NCI-H128 (cell line): ENCODE measurements around the gene TMEM37.

Experiments used
- DNase-seq: peaks from one replicate; lab custom pipeline; 2025; ENCODE audit not compliant: unreplicated experiment; lab: John Stamatoyannopoulos, UW

The TMEM37 gene

DNA sequence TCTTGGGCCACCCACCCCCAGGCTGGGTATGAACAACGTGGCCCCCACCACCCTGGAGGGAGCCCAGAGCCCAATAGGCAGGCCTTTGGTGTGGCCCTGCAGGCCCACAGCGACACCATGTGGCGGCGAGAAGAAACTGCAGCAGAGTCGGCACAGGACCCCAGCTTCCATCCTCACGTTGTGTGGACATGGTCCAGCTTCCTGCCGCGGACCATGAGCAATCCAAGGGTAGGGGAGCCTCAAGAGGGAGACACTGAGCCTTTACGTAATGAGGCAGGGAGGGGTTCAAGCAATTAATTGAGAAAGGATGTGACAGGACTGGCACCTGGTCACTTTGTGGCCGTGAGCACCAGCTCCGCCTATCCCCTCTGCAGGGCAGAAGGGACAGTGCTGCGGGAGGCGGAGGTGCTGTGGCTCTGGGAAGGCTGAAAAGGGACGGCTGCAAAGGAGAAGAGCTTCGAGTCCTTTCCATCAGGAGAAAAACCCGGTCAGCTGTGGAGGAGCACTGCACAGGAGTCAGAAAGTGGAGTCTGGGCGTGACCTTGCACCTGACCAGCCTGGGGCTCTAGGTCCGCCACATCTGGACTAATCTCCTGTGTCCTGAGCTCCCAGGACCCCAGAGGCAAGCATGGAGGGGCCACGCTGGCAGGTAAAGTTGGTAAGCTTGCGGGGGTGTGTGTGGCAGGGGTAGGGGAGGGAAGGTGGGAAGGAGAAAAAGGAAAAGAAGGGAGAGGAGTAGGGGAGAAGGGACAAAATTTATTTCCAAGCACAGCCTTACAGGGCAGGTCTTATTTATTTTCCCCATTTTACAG, 44.9 kb downstream of the TMEM37 start:
- no peak for DNase-seq

DNA sequence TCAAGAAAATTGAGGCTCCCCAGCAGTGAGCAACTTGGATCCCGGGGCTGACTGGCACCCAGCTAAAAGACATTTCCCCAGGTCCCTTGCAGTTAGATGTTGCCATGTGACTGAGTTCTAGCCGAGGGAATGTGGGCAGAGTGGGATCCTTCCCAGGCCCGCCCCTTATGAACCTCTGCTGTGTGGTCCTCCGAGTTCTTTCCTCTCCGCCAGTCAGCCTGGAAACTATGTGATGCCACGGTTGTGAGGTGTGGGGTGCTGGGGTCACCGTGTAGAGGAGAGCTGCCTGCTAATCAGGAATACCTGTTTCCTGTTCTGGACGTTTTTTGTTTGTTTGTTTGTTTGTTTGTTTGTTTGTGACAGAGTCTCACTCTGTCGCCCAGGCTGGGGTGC, 45.5 kb downstream of the TMEM37 start:
- DNase-seq, result no peak

DNA sequence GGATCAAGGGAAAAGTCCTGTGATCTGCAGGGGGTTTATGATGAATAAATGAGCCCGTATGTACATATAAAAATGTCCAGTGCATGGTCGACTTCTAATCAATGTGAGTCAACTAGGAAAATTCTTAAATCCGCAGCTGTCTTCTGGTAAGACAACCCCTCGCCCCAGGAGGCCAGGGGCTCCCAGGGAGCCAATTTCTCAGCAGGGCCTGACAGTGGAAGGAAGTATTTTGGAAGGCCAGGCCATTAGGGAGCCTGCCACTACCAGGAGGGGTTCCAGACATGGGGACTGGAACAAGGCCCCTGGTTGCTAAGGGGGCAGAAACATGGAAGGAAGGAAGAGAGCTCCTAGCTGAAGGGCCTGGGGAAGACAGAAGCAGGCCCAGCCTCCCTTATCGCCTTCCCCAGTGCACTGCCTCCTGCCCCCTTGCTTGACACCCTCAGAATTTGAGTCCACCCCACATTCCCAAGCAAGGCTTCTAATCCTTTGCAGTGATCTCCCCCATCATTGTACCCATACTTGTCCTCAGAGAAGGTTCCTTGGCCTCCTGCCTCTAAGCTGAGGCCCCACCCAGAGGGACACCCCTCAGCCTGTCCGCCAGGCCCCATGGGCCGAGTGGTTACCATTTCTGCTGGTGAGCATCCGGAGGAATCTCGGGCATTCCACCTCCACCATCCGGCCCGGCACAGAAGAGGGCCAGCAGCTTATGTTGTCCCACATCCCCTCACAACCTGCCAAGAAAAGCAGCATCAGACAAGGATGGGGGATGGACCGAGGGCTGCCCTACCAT, 46.7 kb downstream of the TMEM37 start:
- DNase-seq, result no peak

DNA sequence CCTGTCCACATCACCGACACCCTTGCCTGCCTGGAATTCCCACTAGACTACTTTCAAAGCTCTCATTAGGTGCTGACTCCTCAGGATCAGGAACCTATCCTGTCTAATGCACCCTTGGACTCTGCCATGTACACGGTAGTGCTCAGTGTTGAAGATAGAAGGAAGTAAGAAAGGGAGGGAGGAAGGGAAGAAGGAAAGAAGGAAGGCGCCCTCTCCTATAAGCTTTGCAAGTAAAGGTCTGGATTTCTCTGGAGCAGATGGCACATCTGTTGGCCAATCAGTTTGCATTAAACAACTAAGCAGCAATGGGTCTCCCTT, 47.3 kb downstream of the TMEM37 start:
- DNase-seq, result no peak

DNA sequence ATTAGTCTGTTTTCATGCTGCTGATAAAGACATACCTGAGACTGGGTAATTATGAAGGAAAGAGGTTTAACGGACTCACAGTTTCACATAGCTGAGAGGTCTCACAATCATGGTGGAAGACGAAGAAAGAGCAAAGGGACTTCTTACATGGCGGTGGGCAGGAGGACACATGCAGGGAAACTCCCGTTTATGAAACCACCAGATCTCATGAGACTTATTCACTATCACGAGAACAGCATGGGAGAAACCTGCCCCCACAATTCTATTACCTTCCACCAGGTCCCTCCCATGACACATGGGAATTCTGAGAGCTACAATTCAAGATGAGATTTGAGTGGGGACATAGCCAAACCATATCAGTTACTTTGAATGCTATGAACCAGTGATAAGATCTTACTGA, 48.5 kb downstream of the TMEM37 start:
- DNase-seq, result no peak

DNA sequence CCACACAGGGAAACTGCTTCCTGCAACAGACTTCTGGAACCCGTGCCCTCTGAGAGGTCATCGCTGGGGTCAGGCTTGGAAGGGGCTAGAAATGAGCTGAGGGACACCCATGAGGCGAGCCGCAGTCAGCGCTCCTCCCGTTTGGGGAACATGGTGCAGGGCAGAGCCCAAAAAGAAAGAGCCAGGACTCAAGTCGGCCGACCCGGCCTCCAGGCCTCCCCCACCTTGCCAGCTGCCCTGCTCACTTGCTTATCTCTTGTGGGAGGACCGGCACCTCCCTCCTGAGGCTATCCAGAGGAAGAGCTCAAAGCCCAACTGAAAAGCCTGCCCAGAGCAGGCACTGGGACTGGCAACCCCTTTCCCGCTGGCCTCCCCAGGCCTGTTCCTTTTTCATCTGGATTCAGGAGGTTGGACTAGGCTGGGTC, 49.1 kb downstream of the TMEM37 start:
- no peak for DNase-seq

DNA sequence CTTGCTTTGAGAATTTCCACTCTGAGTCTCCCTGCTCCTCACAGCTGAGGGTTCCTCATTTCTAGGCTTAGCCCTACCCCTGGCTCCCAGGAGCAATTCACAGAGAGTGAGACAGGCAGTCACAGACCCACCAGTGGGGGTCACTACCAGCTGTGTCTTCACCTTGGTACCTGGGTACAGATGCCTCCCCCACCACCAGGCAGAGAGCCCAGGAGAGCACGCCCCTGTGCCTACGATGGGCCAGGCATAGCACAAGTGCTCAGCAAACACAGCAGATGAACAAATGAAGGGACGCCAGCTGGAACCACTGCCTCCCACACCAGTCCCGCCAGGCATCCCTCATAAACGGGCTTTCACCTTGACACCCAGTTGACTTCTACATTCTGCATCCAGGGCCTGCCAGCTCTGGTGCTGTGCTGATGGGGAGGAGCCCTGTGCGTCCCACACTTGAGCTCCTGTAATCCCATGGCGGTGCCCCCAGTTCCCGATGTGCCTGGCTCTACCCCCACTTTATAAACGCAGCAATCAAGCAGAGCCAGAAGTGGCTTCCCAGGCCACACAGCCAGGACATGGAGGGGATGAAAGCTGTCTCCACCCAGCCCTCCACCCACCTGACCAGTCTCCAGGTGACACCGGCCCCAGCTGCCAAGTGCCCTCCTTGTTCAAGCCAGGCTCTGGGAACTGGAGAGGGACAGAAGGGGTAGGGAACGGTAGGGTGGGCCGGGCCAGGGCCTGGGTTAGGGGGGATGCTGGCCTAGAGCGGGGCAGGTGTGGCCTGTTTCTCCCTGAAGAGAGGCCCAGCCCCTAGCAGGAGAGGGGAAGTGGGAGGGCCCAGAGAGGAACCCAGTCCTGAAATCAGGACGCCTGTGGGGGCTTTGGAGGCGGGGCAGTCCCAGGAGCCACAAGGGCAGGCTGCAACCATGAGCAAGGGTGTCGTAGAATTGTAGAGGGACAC, 50.1 kb downstream of the TMEM37 start:
- DNase-seq, result no peak

DNA sequence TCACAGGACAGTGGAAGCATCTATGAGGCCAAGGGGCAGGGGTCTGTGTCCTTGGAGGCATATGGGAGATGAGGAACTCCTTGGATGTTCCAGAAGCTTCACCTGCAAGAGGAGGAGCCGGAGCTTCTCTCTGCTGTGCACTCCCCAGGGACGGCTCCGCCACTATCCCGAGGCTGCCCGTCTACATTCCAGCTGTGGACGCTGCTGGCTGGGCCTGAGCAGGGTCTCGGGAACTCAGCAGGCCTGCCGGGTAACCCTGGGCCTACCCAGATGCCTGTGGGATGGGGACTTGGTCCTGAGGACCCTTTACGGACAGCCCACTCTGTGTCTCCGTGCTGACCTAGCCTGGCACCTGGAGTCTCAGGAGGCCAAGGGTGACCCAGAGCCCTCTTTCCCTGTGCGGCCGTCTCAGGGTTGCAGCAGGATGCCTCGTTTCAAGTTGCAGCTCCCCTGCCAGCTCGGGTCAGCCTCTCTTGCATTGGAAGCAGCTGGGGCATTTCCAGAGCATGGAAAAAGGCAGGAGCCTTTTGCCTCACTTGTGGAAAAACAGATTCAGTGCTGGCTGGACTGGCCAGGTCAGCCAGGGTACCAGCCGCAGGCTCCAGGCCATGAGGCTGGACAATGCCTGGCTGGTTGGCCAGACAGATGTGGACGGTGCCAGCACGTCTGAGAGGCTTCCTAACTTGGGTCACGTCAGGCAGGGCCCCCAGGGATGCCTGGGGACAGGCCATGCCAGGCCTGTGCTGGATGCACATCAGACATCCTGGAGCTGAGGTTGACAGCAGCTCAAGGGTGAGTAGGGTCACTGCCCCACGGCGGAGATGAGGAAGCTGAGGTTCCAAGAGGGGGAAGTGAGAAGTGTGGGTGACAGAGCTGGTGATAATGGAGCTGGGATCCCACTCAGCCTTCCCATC, 51.1 kb downstream of the TMEM37 start:
- DNase-seq, result no peak

DNA sequence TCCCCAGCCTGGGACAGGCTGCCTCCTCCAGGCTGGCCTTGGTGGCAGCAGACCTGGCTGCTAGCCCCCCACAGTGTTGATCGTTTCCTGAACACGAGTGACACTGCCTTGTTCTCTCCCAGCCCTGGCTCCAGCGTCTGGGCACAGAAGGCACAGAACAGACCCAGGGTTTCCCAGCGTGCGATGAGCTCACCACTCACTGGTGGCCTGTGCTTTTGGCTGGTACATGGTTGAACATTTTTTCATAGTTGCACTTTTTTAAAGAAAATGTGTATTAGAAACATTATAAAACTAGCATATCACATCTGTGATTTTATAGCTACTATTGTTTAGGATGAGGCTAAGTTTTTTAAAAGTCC, 51.7 kb downstream of the TMEM37 start:
- no peak for DNase-seq

DNA sequence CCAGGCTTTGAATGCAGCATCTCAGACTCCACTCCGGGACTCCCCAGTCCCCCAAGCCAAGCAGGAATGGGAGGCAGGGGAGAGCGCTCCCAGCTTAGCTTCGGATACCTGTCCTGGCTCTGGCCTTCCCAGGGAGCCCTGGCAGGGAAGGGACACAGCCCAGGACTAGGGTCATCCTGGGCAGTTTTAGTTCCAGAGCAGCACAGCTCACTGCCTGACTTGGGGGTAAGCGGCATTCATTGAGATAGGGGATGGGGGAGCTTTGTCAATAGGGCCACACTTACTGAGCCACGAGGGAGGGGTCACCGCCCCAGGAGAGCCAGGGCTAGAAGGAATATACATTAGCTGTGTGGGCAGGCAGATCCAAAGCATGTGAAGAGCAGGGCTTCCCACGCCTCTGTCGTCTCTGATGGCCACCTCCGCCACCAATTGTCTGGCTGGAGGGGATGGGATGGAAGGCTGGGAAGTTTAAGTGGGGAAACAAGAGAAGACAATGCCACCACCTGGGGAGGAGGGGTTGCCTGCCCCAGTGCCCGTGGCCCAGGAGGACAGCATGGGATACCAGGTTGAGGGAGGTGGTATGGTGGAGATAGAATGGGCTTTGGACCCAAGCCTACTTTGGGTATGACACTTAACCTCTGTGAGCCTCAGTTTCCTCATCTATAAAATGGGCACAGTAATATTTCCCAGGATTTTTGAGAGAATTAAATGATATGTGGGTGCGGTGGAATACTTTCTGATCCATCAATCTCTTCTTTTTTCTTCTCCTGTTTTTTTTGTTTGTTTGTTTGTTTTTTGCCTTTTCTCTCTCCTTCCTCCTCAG, 52.5 kb downstream of the TMEM37 start:
- no peak for DNase-seq

DNA sequence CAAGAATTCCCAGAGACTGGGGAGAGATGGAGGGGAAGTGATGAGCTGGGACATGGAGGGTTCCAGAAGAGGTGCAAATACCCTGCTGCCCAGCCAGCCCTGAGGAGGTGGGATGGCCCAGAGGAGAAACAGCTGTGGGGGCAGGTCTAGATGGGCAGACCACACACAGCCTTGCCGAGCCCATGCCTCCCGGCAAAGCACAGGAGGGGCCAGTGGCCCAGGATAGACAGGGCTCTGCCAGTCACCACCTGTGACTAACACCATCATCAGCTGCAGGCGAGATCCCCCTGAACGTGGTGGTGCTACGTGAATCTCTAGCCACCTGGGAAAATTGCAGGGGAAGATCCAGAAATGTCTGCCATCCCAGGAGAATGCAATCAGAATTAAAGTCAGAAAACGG, 53.2 kb downstream of the TMEM37 start:
- no peak for DNase-seq

DNA sequence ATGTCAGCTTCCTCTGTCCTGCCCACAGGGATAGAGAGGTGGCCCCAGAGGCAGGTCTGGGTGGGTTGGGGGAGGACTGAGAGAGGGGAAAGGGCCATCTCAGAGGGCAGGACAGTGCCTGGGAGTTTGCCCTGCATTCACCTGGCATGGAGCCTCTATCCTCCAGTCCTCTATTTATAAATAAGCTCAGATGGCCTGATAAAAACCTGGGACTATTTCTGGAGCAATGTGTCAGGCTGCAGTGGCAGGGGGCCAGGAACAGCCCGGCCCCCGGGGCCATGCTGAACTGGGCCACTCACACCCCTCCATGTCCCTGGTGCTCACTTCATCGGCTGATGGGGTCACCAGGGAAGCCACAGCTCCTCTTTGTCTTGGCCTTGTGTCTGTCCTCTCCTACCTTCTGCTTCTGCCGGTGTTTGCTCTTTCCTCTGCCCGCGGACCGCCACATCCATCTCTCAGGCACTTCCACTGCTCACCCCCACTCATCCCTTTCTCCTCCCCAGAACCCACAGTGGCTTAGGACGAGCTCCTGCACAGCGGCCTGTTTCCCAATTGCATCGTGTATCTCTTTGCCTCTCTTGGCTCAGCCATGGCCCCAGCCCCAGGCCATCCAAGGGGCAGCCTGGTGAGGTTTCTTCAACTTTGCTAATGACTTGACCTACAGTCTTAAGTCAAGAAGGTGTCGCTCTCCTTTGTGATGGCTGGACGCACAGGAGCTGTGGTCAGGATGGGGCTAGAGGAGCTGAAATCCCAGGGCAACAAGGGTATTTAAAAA, 53.9 kb downstream of the TMEM37 start:
- no peak for DNase-seq

DNA sequence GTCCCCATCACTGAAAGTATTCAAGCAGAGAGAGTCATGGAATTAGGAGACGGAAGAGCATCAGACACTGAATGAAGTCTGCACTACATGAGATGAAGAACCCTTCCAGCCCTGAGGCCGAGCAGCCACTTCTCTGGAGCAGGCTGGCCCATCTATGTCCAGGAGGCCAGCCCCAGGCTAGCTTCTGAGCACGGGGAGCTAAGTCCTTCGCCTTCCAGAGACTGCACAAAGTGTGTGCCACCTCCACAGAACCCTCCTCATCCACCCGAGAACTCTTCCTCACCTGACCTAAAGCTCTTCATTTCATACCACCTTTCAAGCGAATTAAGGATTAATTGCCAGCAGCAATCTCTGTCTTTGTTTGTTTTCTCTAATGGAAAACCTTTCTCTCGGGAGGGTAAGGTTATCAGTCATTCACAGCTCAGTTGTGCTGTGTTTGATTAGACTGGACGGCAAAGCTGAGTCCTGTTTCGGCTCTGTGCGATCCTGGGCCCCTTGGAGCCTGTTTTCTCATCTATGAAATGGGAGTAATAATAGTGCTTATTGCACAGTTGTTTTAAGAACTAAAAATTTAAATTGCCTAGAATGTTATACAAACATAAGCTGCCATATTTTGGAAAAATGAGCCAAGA, 54.7 kb downstream of the TMEM37 start:
- DNase-seq, result no peak

DNA sequence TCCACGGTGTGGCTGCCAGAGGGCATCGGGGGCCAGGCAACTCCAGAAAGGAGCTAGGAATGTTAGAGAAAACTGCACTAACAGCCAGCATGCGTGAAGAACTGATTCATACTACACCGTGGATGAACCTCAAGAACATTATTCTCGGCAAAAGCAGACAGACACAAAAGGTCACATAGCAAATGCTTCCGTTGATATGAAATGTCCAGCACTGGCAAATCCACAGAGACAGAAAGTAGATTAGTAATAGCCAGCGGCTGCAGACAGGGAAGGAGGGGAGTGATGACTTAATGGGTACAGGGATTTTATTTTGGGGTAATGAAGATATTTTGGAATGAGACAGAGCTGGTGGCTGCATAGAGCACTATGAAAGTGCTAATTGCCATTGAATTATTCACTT, 55.2 kb downstream of the TMEM37 start:
- no peak for DNase-seq

DNA sequence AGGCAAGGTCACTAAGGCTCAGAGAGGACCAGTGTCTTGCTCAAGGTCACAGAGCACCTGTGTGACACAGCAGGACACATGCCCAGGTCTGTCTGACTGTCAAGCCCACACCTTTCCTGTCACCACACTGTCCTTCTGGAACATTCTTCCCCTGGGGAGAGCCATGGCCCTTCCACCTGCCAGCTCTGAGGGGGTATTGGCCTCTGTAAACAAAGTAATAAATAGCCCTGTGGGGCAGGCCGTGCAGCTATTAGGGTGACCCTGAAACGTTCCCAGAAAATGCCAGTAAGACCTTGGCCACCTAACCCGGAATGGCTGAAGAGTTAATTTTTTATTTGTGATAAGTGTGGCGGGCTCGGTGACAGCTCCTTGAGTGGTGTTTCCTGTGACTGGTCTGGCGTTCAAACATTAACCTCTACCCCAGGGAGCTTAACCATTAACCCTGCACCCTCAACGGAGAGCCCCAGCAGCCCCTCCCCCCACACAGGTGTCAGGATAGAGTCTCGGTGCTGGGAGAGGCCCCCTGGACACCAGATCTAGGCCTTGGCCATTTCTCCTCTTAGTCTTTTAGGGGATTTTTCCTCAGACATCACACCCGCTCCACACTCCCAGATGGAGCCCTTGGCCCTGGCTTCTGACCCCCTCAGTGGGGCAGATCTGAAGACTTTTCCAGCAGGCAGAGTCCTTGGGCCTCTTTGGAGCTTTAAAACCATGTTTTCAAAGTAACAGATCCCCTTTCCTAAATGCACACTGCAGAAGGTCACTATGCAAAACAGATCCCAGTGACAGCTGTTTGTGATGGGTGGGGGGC, 56.0 kb downstream of the TMEM37 start:
- DNase-seq, result no peak
